CD4-positive, alpha-beta T cell treated with Interleukin-17A for 1 hour (primary cell): ENCODE measurements around the gene SFTPB.
"Not testable (repeated sequence)": the region's sequence is repeated elsewhere in the genome, so short reads cannot be mapped to it uniquely, and the experiment has no call there.

Experiments
- DNase-seq: peaks from one replicate; pipeline ENCODE4 v3.0.0-alpha.2; 2020

SFTPB gene

DNA sequence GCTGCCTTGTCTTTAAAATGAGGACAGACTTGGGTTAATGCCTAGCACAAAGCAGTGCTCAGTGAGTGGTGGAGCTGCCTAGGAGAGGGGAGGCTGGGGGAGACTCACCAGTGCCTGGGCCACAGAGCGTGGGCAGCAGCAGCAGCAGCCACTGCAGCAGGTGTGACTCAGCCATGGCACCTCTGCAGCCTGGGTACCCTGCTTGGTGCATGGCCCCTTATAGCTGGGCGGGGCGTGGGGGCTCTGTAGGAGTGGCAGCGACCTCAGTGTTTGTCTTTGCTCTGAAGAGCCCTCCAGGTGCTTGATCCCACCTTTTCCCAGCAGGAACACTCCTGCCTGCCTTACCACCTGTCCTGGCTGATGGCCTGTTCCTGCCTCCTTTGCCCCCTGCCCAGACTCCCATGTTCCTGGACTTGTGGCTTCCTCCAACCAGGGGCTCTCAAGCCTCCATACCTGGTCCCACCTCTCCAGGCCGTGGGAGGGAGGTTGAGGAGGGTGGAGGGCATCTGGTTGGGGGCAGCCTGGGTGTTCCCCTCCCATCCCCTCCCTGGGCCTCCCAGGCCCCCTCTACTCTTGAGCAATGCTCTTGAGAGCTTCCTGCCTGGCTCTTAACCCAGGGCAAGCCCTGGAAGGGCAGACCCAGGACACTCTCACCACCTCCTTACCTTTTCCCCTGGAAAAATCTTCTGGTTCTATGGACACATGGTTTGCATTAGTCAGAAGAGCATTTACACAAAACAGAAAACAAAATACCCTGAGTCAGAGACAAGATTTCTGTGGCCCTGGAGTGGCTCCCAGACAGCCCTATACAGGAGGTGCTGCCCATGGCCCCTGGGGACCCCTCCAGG lies at the start of gene SFTPB:
Gene SFTPB, minus strand, starts transcription at position 191 of the 848 bp plus-strand sequence. Its CDS starts 16 bp downstream, at position 175.
- no peak for DNase-seq

- DNase-seq: no peak
Observed at GRCh38 chr2:85717308-85718008, 49.5 kb upstream of the SFTPB start.

- no peak for DNase-seq
Observed at GRCh38 chr2:85716346-85716914, 48.4 kb upstream of the SFTPB start.

- no peak for DNase-seq
Observed at GRCh38 chr2:85714841-85715240, 46.8 kb upstream of the SFTPB start.

GRCh38 chr2:85714421-85714820 lies 46.4 kb upstream of the SFTPB start:
- not testable (repeated sequence) for DNase-seq

DNA sequence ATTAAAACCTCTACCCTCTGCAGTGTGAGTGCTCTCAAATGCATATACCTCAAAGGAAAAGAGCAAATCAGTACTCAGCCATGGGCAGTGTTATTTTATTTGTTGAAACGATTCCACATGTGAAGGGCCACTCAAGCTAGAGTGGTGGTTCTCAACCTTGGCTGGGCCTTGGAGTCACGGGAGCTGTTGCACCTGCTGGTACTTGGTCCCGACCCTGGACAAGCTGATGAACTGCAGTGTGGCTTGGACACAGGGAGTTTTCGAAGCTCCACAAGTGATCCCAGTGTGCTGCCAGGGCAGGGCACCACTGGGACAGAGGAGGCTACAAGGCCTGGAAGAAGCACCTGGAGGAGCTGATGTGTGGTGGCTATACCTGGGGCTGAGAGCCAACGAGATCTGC lies 45.8 kb upstream of the SFTPB start:
- DNase-seq: no peak

GRCh38 chr2:85712849-85713612 lies 45.0 kb upstream of the SFTPB start:
- DNase-seq: no peak

GRCh38 chr2:85712336-85712735 lies 44.3 kb upstream of the SFTPB start:
- DNase-seq: no peak

GRCh38 chr2:85711578-85712060 lies 43.6 kb upstream of the SFTPB start:
- no peak for DNase-seq

GRCh38 chr2:85710687-85711577 lies 42.9 kb upstream of the SFTPB start:
- DNase-seq: no peak

- DNase-seq: no peak
Observed at GRCh38 chr2:85709401-85709811, 41.4 kb upstream of the SFTPB start.

DNA sequence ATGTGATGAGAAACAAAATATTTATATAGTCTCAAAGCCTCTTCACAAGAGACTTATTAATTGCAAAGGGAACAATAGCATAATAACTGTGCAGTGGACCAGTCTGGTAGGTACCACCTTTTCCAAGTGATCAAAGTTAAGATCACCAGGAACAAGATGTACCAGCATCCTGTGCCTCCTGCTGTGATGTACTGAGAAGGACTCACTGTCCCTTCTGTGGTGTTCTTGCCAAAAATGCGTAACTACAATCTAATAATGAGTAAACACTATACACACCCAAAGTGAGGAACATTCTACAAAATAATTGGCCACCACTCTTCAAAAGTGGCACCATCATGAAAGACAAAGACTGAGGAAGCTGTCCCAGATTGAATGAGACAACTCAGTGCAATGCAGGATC lies 40.6 kb upstream of the SFTPB start:
- no peak for DNase-seq

DNA sequence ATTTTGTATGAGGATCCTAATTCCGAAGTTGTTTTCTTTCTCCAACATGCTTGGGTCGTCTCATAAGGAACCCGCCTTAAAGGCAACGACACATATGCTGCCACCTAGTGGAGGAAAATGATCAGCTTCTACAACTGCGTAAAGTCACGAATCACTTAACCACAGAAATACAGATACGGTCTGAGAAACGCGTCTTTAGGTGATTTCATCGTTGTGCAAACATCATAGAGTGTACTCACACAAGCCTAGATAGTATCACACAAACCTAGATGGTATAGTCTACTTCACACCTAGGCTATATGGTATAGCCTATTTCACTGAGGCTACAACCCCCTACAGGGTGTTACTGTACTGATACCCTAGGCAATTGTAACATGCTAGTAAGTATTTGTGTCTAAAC lies 39.3 kb upstream of the SFTPB start:
- peak; percentile 83 for DNase-seq

DNA sequence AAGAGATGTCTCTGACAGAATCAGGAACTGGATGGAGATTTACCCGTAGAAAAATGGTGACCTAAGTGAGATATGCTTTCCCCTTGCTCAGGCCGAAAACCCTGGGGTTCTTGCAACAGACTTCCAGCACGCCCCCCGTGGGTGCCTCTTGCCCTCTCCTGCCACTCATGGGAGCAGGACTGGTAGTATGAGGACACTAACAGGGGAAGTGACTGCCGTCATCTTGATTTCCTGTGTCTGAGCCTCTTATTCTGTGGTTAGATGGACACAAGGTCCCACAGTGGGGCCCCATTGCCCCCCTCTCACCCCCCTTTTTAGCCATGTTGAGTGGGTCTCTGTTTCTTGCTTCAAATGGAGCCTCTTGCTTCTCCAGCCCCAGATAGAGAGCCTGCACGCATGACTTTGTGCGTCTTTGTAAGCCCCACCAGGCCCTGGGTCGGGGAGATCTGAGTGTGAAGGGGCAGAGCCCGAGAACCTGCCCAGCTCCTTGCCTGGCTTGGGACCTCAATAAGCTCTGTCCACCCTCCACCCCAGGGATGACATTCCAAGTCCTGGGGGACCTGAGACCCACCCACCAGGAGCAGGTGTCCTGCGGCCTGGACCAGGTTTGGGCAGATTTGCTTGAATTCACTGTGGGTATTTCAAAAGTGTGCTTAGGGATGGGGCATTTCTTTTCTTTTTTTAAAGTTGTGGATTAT lies 38.7 kb upstream of the SFTPB start:
- DNase-seq: peak; percentile 25

- no peak for DNase-seq
Observed at GRCh38 chr2:85706063-85706462, 38.1 kb upstream of the SFTPB start.

DNA sequence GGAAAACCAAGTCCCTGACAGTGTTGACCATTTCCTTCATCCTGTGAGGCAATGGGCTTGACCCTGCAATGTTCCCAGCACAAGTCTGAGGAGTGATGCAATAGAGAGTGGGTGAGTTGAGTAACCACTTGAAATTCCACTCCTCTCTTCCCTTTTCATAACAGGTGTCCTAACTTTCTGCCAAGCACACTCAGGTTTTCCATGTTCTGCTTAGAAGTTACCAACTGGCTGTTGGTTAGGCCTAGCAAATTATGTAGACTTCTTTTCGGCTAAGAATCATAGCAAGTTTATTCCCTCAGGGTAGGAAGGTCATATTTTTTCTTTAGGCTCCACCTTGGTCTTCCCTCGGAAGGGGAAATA lies 37.7 kb upstream of the SFTPB start:
- DNase-seq: no peak

- DNase-seq: peak; percentile 57
Observed at GRCh38 chr2:85704800-85705679, 37.0 kb upstream of the SFTPB start.

DNA sequence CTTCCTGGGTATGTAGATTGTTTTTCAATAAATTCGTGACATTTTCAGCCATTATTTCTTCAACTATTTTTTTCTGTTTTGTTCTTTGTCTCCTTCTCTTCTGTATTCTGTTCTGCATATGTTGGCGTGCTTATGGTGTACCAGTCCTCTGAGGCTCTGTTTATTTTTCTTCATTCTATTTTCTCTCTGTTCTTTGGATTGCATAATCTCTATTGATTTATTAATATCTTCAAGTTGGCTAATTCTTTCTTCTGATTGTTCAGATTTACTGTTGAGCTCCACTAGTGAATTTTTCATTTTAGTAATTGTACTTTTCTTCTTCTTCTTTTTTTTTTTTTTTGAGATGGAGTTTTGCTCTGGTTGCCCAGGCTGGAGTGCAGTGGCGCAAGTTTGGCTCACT lies 36.0 kb upstream of the SFTPB start:
- no peak for DNase-seq

DNA sequence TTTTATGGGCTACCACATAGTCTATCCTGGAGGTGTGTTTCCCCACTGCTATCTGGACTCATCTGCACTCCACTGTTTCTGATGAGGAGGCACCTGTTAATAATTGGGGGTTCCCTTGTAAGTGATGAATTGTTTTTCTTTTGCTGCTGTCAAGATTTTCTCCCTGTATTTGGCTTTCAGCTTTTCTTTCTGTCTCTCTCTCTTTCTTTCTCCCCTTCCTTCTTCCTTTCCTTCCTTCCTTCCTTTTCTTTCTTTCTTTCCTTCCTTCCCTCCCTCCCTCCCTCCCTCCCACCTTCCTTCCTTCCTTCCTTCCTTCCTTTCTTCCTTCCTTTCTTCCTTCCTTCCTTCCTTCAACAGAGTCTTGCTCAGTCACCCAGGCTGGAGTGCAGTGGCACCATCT lies 35.3 kb upstream of the SFTPB start:
- no peak for DNase-seq

DNA sequence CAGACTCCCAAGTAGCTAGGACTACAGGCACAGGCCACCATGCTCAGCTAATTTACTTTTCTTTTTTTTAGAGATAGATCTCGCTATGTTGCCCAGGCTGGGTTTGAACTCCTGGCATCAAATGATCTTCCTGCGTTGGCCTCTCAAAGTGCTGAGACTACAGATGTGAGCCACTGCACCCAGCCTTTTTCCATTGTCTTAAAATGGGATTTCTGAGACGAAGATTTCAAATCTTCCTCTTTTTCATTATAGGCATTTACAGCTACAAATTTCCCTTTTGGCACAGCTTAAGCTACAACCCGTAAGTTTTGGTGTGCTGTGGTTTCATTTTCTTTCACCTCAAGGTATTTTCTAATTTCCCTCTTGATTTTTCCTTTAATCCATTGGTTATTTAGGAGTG lies 34.8 kb upstream of the SFTPB start:
- DNase-seq: no peak
